Vagina (tissue), 2 donors: ENCODE results near the gene PREP. TPM values are rescaled to one million over a fixed set of nuclear protein-coding genes. Genes with fewer than 3 reads are reported as not detected.

Source experiments
- DNase-seq, 2 donors: peaks; one replicate each; pipeline ENCODE4 v3.0.0-alpha.2; 2017; ENCODE audit errors: extremely low spot score in 2 of 2
- H3K27ac ChIP-seq: fragments of 200-600 bp; sonication (generic); one replicate; pipeline ENCODE4 v1.5.1; 2019
- H3K27me3 ChIP-seq: fragments of 200-600 bp; sonication (generic); one replicate; pipeline ENCODE4 v1.5.1; 2019
- H3K36me3 ChIP-seq, 2 donors: fragments of 200-600 bp; sonication (generic); one replicate each; pipeline ENCODE4 v1.5.1; 2017 to 2019
- H3K4me1 ChIP-seq: fragments of 200-600 bp; sonication (generic); one replicate; pipeline ENCODE4 v1.5.1; 2019
- H3K4me3 ChIP-seq, 2 donors: fragments of 200-600 bp; sonication (generic); 1 replicate in 1 of 2; 2 replicates in 1 of 2; pipeline ENCODE4 v1.5.1; 2016 to 2019
- H3K9me3 ChIP-seq: fragments of 200-600 bp; sonication (generic); one replicate; pipeline ENCODE4 v1.5.1; 2019
- POLR2A ChIP-seq, 2 donors: fragments of 450-650 bp; IDR thresholded peaks; one replicate each; pipeline ENCODE4 v1.6.1; 2017; ENCODE audit warnings: antibody characterized with exemption in 2 of 2, mild to moderate bottlenecking in 2 of 2, moderate library complexity in 2 of 2
- POLR2AphosphoS5 ChIP-seq, 2 donors: sonication (generic); formaldehyde crosslinking; IDR thresholded peaks; one replicate each; pipeline ENCODE4 v1.9.0; 2017; ENCODE audit warnings: antibody characterized with exemption in 2 of 2, mild to moderate bottlenecking in 2 of 2, low read depth in 1 of 2; ENCODE audit not compliant: insufficient read depth in 1 of 2
- intact Hi-C: fragments of 100-400 bp; cut with DNase I; formaldehyde crosslinking; loops from one replicate; pipeline ENCODE4 v1.15.1; 2023
- total RNA-seq: library from RNA; depleted of rRNA; stranded (reverse); fragments of >200 nt; gene quantifications from one replicate; pipeline ENCODE4 v1.2.3, GENCODE V29; 2016
- TF ChIP-seq, protein P1 (sequence below), 3 experiments: fragments of 450-650 bp in 2 of 3; fragments of 200-600 bp in 1 of 3; sonication (generic) in 1 of 3; IDR thresholded peaks; one replicate each; pipeline ENCODE4 v1.5.1; 2017 to 2019; ENCODE audit warnings: antibody characterized with exemption in 3 of 3, mild to moderate bottlenecking in 2 of 3, moderate library complexity in 2 of 3

Gene PREP
- total RNA-seq, 1 donor from 2014 or later: 19.2 TPM

DNA sequence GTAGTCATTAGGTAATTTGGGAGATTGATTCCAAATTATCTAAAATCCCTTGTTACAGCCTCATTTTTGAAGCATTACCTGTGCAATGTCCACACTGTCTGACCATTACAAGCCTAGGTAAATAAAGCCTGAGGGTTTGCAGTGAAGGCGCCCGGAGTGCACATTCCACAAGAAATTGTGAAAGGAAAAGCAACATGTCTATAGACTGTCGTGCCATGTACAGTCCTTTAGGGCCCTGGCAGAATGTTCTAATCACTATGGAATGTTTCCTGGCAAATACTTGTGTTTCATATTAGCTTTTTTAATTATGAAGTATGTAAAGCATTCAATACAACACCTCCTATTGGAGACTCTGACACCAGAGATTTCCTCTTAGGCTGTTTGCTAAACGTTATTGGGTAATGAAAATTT, 28.9 kb downstream of the PREP start:
- no peak for DNase-seq
- H3K27ac ChIP-seq: no peak overlapping the region
- intact Hi-C loops: no loop called here

DNA sequence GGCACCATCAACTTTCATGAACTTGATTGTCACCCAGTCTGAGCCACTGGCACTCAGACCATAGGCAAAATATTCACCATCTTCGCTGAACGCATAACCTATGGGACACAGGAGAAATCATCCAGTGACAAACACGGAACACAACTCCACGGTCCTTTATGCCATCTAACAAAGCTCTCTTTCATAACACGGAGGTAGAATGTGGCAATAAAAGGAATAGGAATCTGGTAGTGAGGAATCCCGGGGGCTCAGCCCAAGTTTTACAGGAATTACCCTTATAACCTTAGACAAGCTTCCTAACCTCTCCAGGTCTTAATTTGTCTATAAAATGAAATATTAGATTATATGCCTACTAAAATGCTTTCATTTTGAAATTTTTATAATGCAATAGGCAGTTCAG, 29.4 kb downstream of the PREP start:
- Histone ChIP-seq H3K4me3 (no peak overlapping the region), H3K4me1 (peaks cover 11% of the 10 kb centered on the region), H3K27me3 (no peaks in the 10 kb centered on the region), H3K36me3 (peaks cover 0 to 38% of the 10 kb centered on the region in 2 donors), H3K9me3 (no peaks in the 10 kb centered on the region), H3K27ac (no peak overlapping the region)
- no peak for DNase-seq
- intact Hi-C loops: no loop called here
- TF ChIP-seq, protein P1, sequence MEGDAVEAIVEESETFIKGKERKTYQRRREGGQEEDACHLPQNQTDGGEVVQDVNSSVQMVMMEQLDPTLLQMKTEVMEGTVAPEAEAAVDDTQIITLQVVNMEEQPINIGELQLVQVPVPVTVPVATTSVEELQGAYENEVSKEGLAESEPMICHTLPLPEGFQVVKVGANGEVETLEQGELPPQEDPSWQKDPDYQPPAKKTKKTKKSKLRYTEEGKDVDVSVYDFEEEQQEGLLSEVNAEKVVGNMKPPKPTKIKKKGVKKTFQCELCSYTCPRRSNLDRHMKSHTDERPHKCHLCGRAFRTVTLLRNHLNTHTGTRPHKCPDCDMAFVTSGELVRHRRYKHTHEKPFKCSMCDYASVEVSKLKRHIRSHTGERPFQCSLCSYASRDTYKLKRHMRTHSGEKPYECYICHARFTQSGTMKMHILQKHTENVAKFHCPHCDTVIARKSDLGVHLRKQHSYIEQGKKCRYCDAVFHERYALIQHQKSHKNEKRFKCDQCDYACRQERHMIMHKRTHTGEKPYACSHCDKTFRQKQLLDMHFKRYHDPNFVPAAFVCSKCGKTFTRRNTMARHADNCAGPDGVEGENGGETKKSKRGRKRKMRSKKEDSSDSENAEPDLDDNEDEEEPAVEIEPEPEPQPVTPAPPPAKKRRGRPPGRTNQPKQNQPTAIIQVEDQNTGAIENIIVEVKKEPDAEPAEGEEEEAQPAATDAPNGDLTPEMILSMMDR (IDR thresholded peaks at IDR 0.05): no peak
- TF ChIP-seq POLR2A (IDR thresholded peaks at IDR 0.05) (no peak), POLR2AphosphoS5 (IDR thresholded peaks at IDR 0.05; ENCODE audit: insufficient read depth in 1 of 2, low read depth in 1 of 2) (no peak)

More for the DNA sequence above, 28.9 kb downstream of the PREP start:
- Histone ChIP-seq H3K9me3 (no peaks in the 10 kb centered on the region), H3K4me3 (no peak overlapping the region), H3K4me1 (peaks cover 11% of the 10 kb centered on the region), H3K27me3 (no peaks in the 10 kb centered on the region), H3K36me3 (peaks cover 0 to 33% of the 10 kb centered on the region in 2 donors)
- TF ChIP-seq, protein P1 (IDR thresholded peaks at IDR 0.05): no peak
- TF ChIP-seq POLR2A (IDR thresholded peaks at IDR 0.05) (no peak), POLR2AphosphoS5 (IDR thresholded peaks at IDR 0.05; ENCODE audit: insufficient read depth in 1 of 2, low read depth in 1 of 2) (no peak)

DNA sequence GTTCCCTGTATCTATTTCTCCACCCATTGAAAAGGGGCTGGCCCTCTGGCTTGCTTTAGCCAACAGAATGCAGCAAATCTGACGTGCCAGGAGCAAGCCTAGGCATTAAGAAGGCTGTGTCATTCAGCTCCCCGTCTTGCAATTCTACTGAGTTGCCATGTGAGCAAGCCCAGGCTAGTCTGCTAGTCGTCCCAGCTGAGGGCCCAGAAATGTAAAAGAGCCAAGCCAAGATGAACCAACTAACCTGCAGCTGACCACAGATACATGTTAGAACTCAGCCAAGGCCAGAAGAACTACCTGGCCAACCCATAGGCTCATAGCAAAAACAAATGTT, 30.1 kb downstream of the PREP start:
- TF ChIP-seq, protein P1 (IDR thresholded peaks at IDR 0.05): no peak
- no peak for TF ChIP-seq POLR2A (IDR thresholded peaks at IDR 0.05)
- no peak for TF ChIP-seq POLR2AphosphoS5 (IDR thresholded peaks at IDR 0.05; ENCODE audit: insufficient read depth in 1 of 2, low read depth in 1 of 2)
- H3K36me3 ChIP-seq: peaks cover 0 to 45% of the 10 kb centered on the region in 2 donors
- no peak overlapping the region for H3K27ac ChIP-seq
- H3K4me1 ChIP-seq: peaks cover 11% of the 10 kb centered on the region
- H3K9me3 ChIP-seq: no peaks in the 10 kb centered on the region
- intact Hi-C loops: no loop called here
- H3K4me3 ChIP-seq: no peak overlapping the region
- DNase-seq: no peak
- no peaks in the 10 kb centered on the region for H3K27me3 ChIP-seq

DNA sequence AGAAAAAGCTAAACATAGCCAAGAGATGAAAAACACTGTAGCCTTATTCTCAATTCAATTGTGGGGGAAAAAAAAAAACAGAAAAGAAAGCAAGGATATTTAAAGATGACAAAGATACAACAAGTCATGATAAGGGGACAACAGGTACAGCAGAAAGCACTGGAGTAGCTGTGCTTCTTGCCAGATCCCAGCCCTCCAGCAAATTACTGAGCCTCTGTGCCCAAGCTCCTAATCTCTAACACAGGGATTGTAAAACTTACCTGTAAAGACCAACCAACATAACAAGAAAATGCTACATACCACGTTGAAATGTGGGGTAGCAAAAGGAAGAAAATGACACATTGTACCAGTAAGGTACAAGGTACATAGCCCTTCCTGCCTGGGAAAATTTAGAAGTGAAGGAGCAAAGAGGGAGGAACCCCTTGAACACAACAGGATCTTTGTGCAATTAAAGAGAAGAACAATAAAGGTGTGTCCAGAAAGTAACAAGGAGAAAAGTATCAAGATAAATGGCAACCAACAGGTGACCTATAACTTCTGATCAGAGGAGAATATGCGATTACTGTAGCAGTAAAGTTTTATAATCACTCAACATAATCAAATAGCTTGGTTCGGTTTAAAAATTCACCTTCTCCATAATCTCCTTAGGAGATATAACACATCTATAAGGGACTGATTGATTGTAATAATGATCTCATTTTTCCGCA, 30.6 kb downstream of the PREP start:
- no peaks in the 10 kb centered on the region for H3K9me3 ChIP-seq
- DNase-seq: no peak
- H3K4me1 ChIP-seq: peaks cover 11% of the 10 kb centered on the region
- H3K36me3 ChIP-seq: peaks cover 0 to 48% of the 10 kb centered on the region in 2 donors
- TF ChIP-seq POLR2A (IDR thresholded peaks at IDR 0.05) (no peak), POLR2AphosphoS5 (IDR thresholded peaks at IDR 0.05; ENCODE audit: insufficient read depth in 1 of 2, low read depth in 1 of 2) (no peak)
- TF ChIP-seq, protein P1 (IDR thresholded peaks at IDR 0.05): no peak
- no peak overlapping the region for H3K4me3 ChIP-seq
- H3K27ac ChIP-seq: no peak overlapping the region
- H3K27me3 ChIP-seq: no peaks in the 10 kb centered on the region
- intact Hi-C loops: no loop called here

DNA sequence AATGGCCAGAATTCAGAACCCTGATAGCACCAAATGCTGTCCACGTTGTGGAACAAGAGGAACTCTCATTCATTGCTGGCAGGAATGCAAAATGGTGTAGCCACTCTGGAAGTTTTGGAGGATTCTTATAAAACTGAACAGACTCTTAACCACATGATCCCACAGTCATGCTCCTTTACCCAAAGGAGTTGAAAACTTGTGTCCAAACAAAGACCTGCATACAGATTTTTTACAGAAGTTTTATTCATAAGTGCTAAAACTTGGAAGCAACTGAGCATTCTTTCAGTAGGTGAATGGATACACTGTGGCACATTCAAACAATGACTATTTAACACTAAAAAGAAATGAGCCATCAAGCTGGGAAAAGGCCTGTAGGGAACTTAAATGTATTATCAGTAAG, 32.5 kb downstream of the PREP start:
- peaks cover 11% of the 10 kb centered on the region for H3K4me1 ChIP-seq
- TF ChIP-seq POLR2A (IDR thresholded peaks at IDR 0.05) (no peak), POLR2AphosphoS5 (IDR thresholded peaks at IDR 0.05; ENCODE audit: insufficient read depth in 1 of 2, low read depth in 1 of 2) (no peak)
- TF ChIP-seq, protein P1 (IDR thresholded peaks at IDR 0.05): no peak
- no peak overlapping the region for H3K27ac ChIP-seq
- H3K27me3 ChIP-seq: no peaks in the 10 kb centered on the region
- H3K4me3 ChIP-seq: no peak overlapping the region
- no peak for DNase-seq
- intact Hi-C loops: no loop called here
- H3K9me3 ChIP-seq: no peaks in the 10 kb centered on the region
- H3K36me3 ChIP-seq: peaks cover 0 to 43% of the 10 kb centered on the region in 2 donors
